Lower leg skin (tissue), 4 donors: Measurements from ENCODE around the gene SAPCD2. TPM values are rescaled to one million over a fixed set of nuclear protein-coding genes. Genes with fewer than 3 reads are reported as not detected.

Source experiments
- DNase-seq, 2 donors: peaks; one replicate each; pipeline ENCODE4 v3.0.0-alpha.2; 2019; ENCODE audit warnings: low spot score in 2 of 2
- H3K4me3 ChIP-seq: fragments of 200-600 bp; sonication (generic); 2 replicates; pipeline ENCODE4 v1.5.1; 2017; ENCODE audit warnings: mild to moderate bottlenecking, low read depth; ENCODE audit not compliant: poor library complexity, severe bottlenecking
- CTCF ChIP-seq, 3 donors: fragments of 450-650 bp; IDR thresholded peaks; one replicate each; pipeline ENCODE4 v1.5.1; 2016; ENCODE audit warnings: antibody characterized with exemption in 3 of 3, mild to moderate bottlenecking in 3 of 3, moderate library complexity in 2 of 3
- POLR2A ChIP-seq, 2 donors: fragments of 450-650 bp; IDR thresholded peaks; one replicate each; pipeline ENCODE4 v1.6.1; 2016 to 2017; ENCODE audit warnings: antibody characterized with exemption in 2 of 2, mild to moderate bottlenecking in 1 of 2, moderate library complexity in 1 of 2
- WGBS, 2 donors: methylation state at CpG; one replicate each; pipeline ENCODE4 v1.1.5; 2018; 5-methylcytosine and 5-hydroxymethylcytosine counted together
- intact Hi-C: fragments of 100-400 bp; cut with DNase I; formaldehyde crosslinking; loops from one replicate; pipeline ENCODE4 v1.15.0; 2023; ENCODE audit warnings: low total_unique reads
- total RNA-seq, 4 donors: library from RNA; depleted of rRNA; stranded (reverse); fragments of >200 nt; gene quantifications; one replicate each; pipeline ENCODE4 v1.1.0, GENCODE V29; 2016

Gene SAPCD2
- total RNA-seq, 4 donors from 2014 or later = 5.7 to 25.6 (median 13.7) TPM

DNA sequence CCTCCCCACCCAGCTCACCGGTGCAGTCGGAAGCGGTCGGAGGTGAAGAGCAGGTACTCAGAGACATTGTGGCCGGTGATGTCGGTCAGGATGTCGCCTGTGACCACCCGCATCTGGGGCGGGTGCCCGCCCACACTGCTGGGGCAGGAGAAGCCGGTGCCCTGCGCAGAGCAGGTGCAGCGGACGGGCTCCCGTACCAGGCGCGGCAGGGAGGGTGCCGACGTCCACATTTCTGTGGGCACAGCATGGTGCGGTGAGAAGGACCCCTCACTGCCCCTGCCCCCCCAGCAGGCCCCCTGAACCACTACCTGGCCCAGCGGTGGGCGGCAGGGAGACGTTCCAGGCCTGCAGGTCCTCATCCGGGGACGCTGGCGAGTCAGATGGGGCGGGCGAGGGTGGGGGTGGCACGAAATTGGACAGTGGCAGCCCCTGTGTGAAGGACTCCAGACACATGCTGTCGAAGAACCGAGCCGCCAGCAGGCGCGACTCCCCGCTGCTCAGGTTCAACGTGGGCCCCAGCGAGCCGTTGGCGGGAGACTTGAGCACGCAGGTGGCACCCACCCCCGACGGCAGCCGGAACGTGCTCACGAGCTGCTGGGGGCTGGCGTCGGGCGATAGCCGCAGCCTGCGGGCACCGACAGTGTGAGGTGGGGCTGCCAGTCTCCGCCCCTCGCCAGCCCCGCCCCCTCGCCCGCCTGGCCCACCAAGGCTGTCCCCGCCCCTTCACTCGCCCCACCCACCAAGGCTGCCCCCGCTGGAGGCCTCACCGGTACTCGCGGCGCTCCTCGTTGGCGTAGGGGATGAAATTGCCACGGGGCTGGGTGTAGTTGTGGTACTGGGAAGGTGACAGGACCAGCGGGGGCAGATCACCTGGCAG lies 57.4 kb downstream of the SAPCD2 start:
- intact Hi-C loops = no loop called here
- DNase-seq = no peak
- no peak overlapping the region for H3K4me3 ChIP-seq
- WGBS, 2 donors = 92 to 93% methylated on average over 34 to 38 of the region's 67 CpGs
- no peak for TF ChIP-seq POLR2A (IDR thresholded peaks at IDR 0.05)
- TF ChIP-seq CTCF (IDR thresholded peaks at IDR 0.05) = no peak

Other genes starting within 250 kb of the SAPCD2 start
- 1 to 10 TPM; 1.4 to 2.9 (median 1.6) TPM for gene AJM1, start 228.1 kb downstream of the SAPCD2 start, total RNA-seq
- 10 to 100 TPM; 22.0 to 60.4 (median 48.7) TPM for gene PHPT1, start 221.1 kb downstream of the SAPCD2 start, total RNA-seq
- 1 to 10 TPM in 3 of 4 donors, under 1 TPM in 1; 0.89 to 1.4 (median 1.4) TPM for gene MAMDC4, start 218.2 kb downstream of the SAPCD2 start, total RNA-seq
- gene EDF1, start 204.2 kb downstream of the SAPCD2 start, total RNA-seq = 100 to 1,000 TPM; 354 to 399 (median 376) TPM
- gene TRAF2, start 184.0 kb downstream of the SAPCD2 start, total RNA-seq = 10 to 100 TPM; 13.2 to 16.7 (median 15.8) TPM
- gene FBXW5, start 125.8 kb downstream of the SAPCD2 start, total RNA-seq = 100 to 1,000 TPM; 145 to 182 (median 154) TPM
- not detected for gene C8G, start 125.3 kb downstream of the SAPCD2 start, total RNA-seq
- gene LCN12, start 118.3 kb downstream of the SAPCD2 start, total RNA-seq = not detected
- gene PTGDS, start 93.1 kb downstream of the SAPCD2 start, total RNA-seq = 10 to 100 TPM in 3 of 4 donors, 1 to 10 TPM in 1; 9.7 to 75.3 (median 14.8) TPM
- gene LCNL1, start 87.6 kb downstream of the SAPCD2 start, total RNA-seq = under 1 TPM in 2 of 4 donors, not detected in 2; 0.36 to 0.37 TPM
- 10 to 100 TPM; 38.7 to 75.8 (median 58.2) TPM for gene PAXX, start 78.1 kb downstream of the SAPCD2 start, total RNA-seq
- 100 to 1,000 TPM; 114 to 328 (median 163) TPM for gene CLIC3, start 74.0 kb downstream of the SAPCD2 start, total RNA-seq
- gene ABCA2, start 42.3 kb downstream of the SAPCD2 start, total RNA-seq = 10 to 100 TPM; 18.2 to 27.6 (median 23.7) TPM
- under 1 TPM in 2 of 4 donors, not detected in 2; 0.22 to 0.39 TPM for gene FUT7, start 38.5 kb downstream of the SAPCD2 start, total RNA-seq
- 10 to 100 TPM; 29.1 to 63.9 (median 56.1) TPM for gene NPDC1, start 24.4 kb downstream of the SAPCD2 start, total RNA-seq
- 10 to 100 TPM; 10.1 to 14.7 (median 12.1) TPM for gene ENTPD2, start 16.5 kb downstream of the SAPCD2 start, total RNA-seq
- 10 to 100 TPM in 1 of 4 donors, 1 to 10 TPM in 3; 6.6 to 13.7 (median 7.9) TPM for gene UAP1L1, start 7.0 kb upstream of the SAPCD2 start, total RNA-seq
- 10 to 100 TPM; 57.7 to 81.0 (median 61.8) TPM for gene MAN1B1, start 16.4 kb upstream of the SAPCD2 start, total RNA-seq
- gene DPP7, start 44.2 kb upstream of the SAPCD2 start, total RNA-seq = 100 to 1,000 TPM; 123 to 144 (median 138) TPM
- 1 to 10 TPM in 1 of 4 donors, under 1 TPM in 2, not detected in 1; 0.10 to 2.4 (median 0.49) TPM for gene GRIN1, start 68.6 kb upstream of the SAPCD2 start, total RNA-seq
- gene LRRC26, start 99.5 kb upstream of the SAPCD2 start, total RNA-seq = 10 to 100 TPM in 3 of 4 donors, 1 to 10 TPM in 1; 4.1 to 29.0 (median 21.3) TPM
- gene TMEM210, start 101.5 kb upstream of the SAPCD2 start, total RNA-seq = not detected
- gene ANAPC2, start 118.0 kb upstream of the SAPCD2 start, total RNA-seq = 10 to 100 TPM; 26.2 to 69.3 (median 30.5) TPM
- 100 to 1,000 TPM in 2 of 4 donors, 10 to 100 TPM in 2; 79.2 to 112 (median 93.1) TPM for gene SSNA1, start 118.1 kb upstream of the SAPCD2 start, total RNA-seq
- 10 to 100 TPM; 27.6 to 34.2 (median 29.1) TPM for gene TPRN, start 130.2 kb upstream of the SAPCD2 start, total RNA-seq
- gene TMEM203, start 135.1 kb upstream of the SAPCD2 start, total RNA-seq = 10 to 100 TPM; 45.7 to 60.7 (median 49.4) TPM
- gene NDOR1, start 135.1 kb upstream of the SAPCD2 start, total RNA-seq = 10 to 100 TPM in 3 of 4 donors, 1 to 10 TPM in 1; 8.1 to 18.6 (median 11.6) TPM
- gene RNF208, start 151.7 kb upstream of the SAPCD2 start, total RNA-seq = 10 to 100 TPM in 1 of 4 donors, 1 to 10 TPM in 3; 3.7 to 10.2 (median 5.5) TPM
- 100 to 1,000 TPM in 1 of 4 donors, 10 to 100 TPM in 3; 40.2 to 119 (median 67.6) TPM for gene CYSRT1, start 154.6 kb upstream of the SAPCD2 start, total RNA-seq
- gene RNF224, start 156.9 kb upstream of the SAPCD2 start, total RNA-seq = 1 to 10 TPM in 2 of 4 donors, under 1 TPM in 1, not detected in 1; 0.25 to 3.2 (median 2.4) TPM
- 1 to 10 TPM in 1 of 4 donors, not detected in 3; 1.6 TPM for gene SLC34A3, start 160.3 kb upstream of the SAPCD2 start, total RNA-seq
- gene TUBB4B, start 170.7 kb upstream of the SAPCD2 start, total RNA-seq = 100 to 1,000 TPM; 317 to 604 (median 408) TPM
- not detected for gene STPG3, start 180.7 kb upstream of the SAPCD2 start, total RNA-seq
- 10 to 100 TPM; 40.7 to 52.7 (median 49.9) TPM for gene NELFB, start 184.8 kb upstream of the SAPCD2 start, total RNA-seq
- 1 to 10 TPM; 4.9 to 7.4 (median 5.6) TPM for gene TOR4A, start 207.2 kb upstream of the SAPCD2 start, total RNA-seq
- gene NRARP, start 231.7 kb upstream of the SAPCD2 start, total RNA-seq = 10 to 100 TPM; 28.5 to 49.2 (median 41.0) TPM